Measurements from ENCODE around the gene SERINC2. TPM values are rescaled to one million over a fixed set of nuclear protein-coding genes. Genes with fewer than 3 reads are reported as not detected.

Gene SERINC2
- total and polyA plus RNA-seq, 9 of the 15 experiments (the other 6 are each of a cell fraction or from before 2014, with no cell fraction given), result 0.07 to 1.2 (median 0.70) TPM; not detected in 2

GRCh38 chr1:31405578-31406245 is 7.3 kb upstream of the SERINC2 start (continued):
- TF ChIP-seq CREB3L1 (IDR thresholded peaks at IDR 0.05; ENCODE audit: borderline replicate concordance, low read depth) (no peak), MAFK (IDR thresholded peaks at IDR 0.05; ENCODE audit: low read length) (no peak), ARID2 (IDR thresholded peaks at IDR 0.05) (no peak), HNRNPK (IDR thresholded peaks at IDR 0.05; ENCODE audit: low read depth, low read length, poor library complexity, severe bottlenecking) (no peak), ZNF561 (CRISPR knock-in tag; conservative IDR thresholded peaks at IDR 0.05) (no peak), FOXA1 (IDR thresholded peaks at IDR 0.05; ENCODE audit: borderline replicate concordance) (no peak)
- TF ChIP-seq, protein P1, sequence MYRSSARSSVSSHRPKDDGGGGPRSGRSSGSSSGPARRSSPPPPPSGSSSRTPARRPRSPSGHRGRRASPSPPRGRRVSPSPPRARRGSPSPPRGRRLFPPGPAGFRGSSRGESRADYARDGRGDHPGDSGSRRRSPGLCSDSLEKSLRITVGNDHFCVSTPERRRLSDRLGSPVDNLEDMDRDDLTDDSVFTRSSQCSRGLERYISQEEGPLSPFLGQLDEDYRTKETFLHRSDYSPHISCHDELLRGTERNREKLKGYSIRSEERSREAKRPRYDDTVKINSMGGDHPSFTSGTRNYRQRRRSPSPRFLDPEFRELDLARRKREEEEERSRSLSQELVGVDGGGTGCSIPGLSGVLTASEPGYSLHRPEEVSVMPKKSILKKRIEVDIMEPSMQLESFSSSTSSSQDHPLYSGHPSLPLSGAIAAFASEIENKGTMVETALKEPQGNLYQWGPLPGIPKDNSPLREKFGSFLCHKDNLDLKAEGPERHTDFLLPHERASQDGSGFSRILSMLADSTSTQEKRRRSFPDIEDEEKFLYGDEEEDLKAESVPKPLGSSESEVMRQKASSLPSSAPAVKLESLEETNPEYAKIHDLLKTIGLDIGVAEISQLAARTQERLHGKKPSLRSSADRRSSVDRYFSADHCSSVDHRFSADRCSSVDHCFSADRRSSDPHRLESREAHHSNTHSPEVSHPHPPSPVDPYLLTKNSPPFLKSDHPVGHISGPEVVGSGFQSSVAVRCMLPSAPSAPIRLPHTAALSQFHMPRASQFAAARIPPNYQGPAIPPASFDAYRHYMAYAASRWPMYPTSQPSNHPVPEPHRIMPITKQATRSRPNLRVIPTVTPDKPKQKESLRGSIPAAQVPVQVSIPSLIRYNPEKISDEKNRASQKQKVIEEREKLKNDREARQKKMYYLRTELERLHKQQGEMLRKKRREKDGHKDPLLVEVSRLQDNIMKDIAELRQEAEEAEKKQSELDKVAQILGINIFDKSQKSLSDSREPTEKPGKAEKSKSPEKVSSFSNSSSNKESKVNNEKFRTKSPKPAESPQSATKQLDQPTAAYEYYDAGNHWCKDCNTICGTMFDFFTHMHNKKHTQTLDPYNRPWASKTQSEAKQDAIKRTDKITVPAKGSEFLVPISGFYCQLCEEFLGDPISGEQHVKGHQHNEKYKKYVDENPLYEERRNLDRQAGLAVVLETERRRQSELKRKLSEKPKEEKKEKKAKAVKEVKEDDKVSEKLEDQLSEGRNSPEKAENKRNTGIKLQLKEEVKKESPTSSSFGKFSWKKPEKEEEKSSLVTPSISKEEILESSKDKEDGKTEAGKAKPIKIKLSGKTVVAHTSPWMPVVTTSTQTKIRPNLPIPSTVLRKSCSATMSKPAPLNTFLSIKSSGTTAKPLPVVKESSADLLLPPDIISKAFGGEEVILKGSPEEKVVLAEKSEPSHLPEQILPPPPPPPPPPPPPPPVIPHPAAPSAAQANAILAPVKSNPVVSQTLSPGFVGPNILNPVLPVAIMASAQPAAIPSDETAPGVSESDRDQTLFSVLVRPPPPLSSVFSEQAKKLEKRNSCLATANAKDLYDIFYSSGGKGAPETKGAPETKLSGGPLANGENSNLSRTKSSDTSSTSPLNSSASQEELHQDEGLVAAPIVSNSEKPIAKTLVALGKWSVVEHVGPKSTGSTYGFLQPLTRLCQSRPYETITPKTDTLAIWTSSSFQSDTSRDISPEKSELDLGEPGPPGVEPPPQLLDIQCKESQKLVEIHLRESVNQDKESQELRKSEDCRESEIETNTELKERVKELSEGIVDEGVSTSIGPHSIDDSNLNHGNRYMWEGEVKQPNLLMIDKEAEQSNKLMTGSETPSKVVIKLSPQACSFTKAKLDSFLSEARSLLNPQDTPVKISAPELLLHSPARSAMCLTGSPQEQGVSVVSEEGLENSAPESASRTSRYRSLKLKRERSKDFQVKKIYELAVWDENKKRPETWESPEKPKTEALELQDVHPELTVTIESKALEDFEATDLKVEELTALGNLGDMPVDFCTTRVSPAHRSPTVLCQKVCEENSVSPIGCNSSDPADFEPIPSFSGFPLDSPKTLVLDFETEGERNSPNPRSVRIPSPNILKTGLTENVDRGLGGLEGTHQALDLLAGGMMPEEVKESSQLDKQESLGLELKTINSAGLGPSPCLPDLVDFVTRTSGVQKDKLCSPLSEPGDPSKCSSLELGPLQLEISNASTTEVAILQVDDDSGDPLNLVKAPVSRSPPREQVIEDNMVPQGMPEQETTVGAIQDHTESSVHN (IDR thresholded peaks at IDR 0.05; ENCODE audit: borderline replicate concordance in 1 of 2, low read depth in 1 of 2), result no peak

Measured in K562 (cell line).